Spinal cord (tissue), 10 donors: ENCODE measurements around the gene ST3GAL2. TPM values are rescaled to one million over a fixed set of nuclear protein-coding genes. Genes with fewer than 3 reads are reported as not detected.

Experiments used
- DNase-seq, 6 donors: peaks; one replicate each; pipeline versions ENCODE4 v3.0.0 to v3.0.0-alpha.2; 2013 to 2015; ENCODE audit warnings: low spot score in 6 of 6, low read depth in 4 of 6
- H3K27ac ChIP-seq: one replicate; pipeline ENCODE4 v1.5.1; 2013; ENCODE audit warnings: low read depth, low read length, control low read depth
- H3K27me3 ChIP-seq: one replicate; pipeline ENCODE4 v1.6.1; 2013; ENCODE audit warnings: low read length; ENCODE audit not compliant: control insufficient read depth, insufficient read depth
- H3K36me3 ChIP-seq: one replicate; pipeline ENCODE4 v1.6.1; 2013; ENCODE audit warnings: low read length; ENCODE audit not compliant: control insufficient read depth, insufficient read depth
- H3K4me1 ChIP-seq: one replicate; pipeline ENCODE4 v1.6.1; 2013; ENCODE audit warnings: low read length; ENCODE audit not compliant: control insufficient read depth, insufficient read depth
- H3K4me3 ChIP-seq: one replicate; pipeline ENCODE4 v1.5.1; 2013; ENCODE audit warnings: low read depth, low read length, control low read depth
- H3K9me3 ChIP-seq: one replicate; pipeline ENCODE4 v1.6.1; 2013; ENCODE audit warnings: low read length; ENCODE audit not compliant: control insufficient read depth, insufficient read depth
- WGBS: methylation state at CpG from one replicate; pipeline ENCODE4 v1.1.5; 2013; ENCODE audit warnings: missing lambda C conversion rate; ENCODE audit not compliant: insufficient coverage; 5-methylcytosine and 5-hydroxymethylcytosine counted together
- polyA plus RNA-seq, 2 donors: library from polyadenylated mRNA; unstranded; fragments of 120-200 nt; gene quantifications; one replicate each; pipeline ENCODE4 v1.2.1, GENCODE V29; 2013; ENCODE audit not compliant: insufficient read length in 2 of 2
- total RNA-seq, 2 donors: library from RNA; depleted of rRNA in 1 of 2; stranded (reverse); fragments of 120-200 nt in 1 of 2; fragments of >200 nt in 1 of 2; gene quantifications; one replicate each; pipeline versions ENCODE4 v1.2.3 to v1.2.4, GENCODE V29; 2013 to 2014
- donor health status: healthy.

ST3GAL2 gene
- total and polyA plus RNA-seq, 4 donors: 25.3 to 33.7 (median 29.9) TPM

- WGBS: 79% methylated on average over 5 of the region's 5 CpGs
- Histone ChIP-seq H3K36me3 (peaks cover 23% of the 10 kb centered on the region), H3K27me3 (no peaks in the 10 kb centered on the region), H3K4me3 (no peak overlapping the region), H3K4me1 (peaks cover 51% of the 10 kb centered on the region), H3K9me3 (no peaks in the 10 kb centered on the region), H3K27ac (peak overlapping the region; percentile 3)
- DNase-seq: no peak
Measured at GRCh38 chr16:70429888-70430666, 8.8 kb downstream of the ST3GAL2 start.

DNA sequence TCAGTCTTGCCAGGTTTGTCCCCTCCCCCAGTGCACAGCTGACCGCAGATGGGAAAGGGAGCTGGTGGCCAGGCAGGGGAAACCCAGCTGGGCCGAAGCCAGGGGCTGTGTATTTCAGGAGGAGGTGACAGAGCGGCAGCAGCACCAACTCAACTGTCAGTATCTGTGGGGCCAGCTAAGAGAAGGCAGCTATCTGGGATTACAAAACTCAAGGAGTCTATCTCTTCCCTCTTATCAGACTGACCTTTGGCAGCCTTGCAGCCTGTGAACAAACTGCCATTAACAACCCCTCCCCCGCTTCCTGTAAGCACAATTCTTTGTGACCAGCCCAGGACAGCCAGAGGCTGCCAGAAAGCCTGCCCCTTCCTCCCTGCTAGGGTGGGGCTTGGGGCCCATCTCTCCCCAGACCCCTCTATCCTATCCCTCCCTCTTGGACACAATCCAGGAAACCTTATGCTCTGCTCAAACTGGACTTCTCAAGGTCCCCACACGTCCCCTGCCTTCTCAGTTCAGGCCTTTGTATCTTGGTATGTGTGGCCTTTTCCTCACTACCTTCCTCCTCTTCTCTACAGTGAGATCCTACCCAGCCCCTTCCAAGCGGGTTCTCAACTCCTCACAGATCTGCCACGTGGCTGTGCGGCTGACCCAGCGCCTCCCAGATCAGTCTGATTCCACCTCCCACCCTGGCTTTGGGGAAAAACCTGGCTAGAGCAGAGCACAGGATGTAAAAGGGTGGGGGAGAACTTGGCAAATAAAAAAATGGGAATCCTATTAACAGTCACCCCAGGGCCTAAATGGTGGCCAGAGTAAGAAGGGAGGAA lies 10.5 kb downstream of the ST3GAL2 start:
- Histone ChIP-seq H3K4me1 (peaks cover 43% of the 10 kb centered on the region), H3K27me3 (no peaks in the 10 kb centered on the region), H3K9me3 (no peaks in the 10 kb centered on the region), H3K4me3 (no peak overlapping the region), H3K36me3 (peaks cover 10% of the 10 kb centered on the region), H3K27ac (peak overlapping the region; percentile 80)
- 12% methylated on average over 7 of the region's 9 CpGs for WGBS
- peak in 5 of 6 donors; percentile 54 to 90 (median 81) for DNase-seq

GRCh38 chr16:70427786-70428177 lies 11.1 kb downstream of the ST3GAL2 start:
- no peak for DNase-seq
- Histone ChIP-seq H3K4me3 (no peak overlapping the region), H3K27me3 (no peaks in the 10 kb centered on the region), H3K9me3 (no peaks in the 10 kb centered on the region), H3K4me1 (peaks cover 37% of the 10 kb centered on the region), H3K27ac (peak overlapping the region; percentile 80), H3K36me3 (peaks cover 8% of the 10 kb centered on the region)
- WGBS: 49% methylated on average over 4 of the region's 4 CpGs

- no peak for DNase-seq
- no peak overlapping the region for H3K27ac ChIP-seq
- WGBS: 100% methylated on average over 3 of the region's 4 CpGs
- H3K4me1 ChIP-seq: peaks cover 30% of the 10 kb centered on the region
- no peak overlapping the region for H3K4me3 ChIP-seq
- H3K27me3 ChIP-seq: no peaks in the 10 kb centered on the region
- peaks cover 37% of the 10 kb centered on the region for H3K36me3 ChIP-seq
- H3K9me3 ChIP-seq: no peaks in the 10 kb centered on the region
Measured at GRCh38 chr16:70422543-70422942, 16.4 kb downstream of the ST3GAL2 start.

GRCh38 chr16:70421473-70422311 lies 17.2 kb downstream of the ST3GAL2 start:
- Histone ChIP-seq H3K36me3 (peaks cover 45% of the 10 kb centered on the region), H3K4me3 (no peak overlapping the region), H3K27ac (no peak overlapping the region), H3K27me3 (no peaks in the 10 kb centered on the region), H3K9me3 (no peaks in the 10 kb centered on the region), H3K4me1 (peaks cover 30% of the 10 kb centered on the region)
- WGBS: 91% methylated on average over 7 of the region's 11 CpGs
- DNase-seq: no peak

- no peak overlapping the region for H3K4me3 ChIP-seq
- DNase-seq: no peak
- H3K27me3 ChIP-seq: no peaks in the 10 kb centered on the region
- peaks cover 30% of the 10 kb centered on the region for H3K4me1 ChIP-seq
- H3K9me3 ChIP-seq: no peaks in the 10 kb centered on the region
- H3K36me3 ChIP-seq: peaks cover 46% of the 10 kb centered on the region
- 68% methylated on average over 9 of the region's 9 CpGs for WGBS
- no peak overlapping the region for H3K27ac ChIP-seq
Measured at GRCh38 chr16:70421014-70421413, 17.9 kb downstream of the ST3GAL2 start.

DNA sequence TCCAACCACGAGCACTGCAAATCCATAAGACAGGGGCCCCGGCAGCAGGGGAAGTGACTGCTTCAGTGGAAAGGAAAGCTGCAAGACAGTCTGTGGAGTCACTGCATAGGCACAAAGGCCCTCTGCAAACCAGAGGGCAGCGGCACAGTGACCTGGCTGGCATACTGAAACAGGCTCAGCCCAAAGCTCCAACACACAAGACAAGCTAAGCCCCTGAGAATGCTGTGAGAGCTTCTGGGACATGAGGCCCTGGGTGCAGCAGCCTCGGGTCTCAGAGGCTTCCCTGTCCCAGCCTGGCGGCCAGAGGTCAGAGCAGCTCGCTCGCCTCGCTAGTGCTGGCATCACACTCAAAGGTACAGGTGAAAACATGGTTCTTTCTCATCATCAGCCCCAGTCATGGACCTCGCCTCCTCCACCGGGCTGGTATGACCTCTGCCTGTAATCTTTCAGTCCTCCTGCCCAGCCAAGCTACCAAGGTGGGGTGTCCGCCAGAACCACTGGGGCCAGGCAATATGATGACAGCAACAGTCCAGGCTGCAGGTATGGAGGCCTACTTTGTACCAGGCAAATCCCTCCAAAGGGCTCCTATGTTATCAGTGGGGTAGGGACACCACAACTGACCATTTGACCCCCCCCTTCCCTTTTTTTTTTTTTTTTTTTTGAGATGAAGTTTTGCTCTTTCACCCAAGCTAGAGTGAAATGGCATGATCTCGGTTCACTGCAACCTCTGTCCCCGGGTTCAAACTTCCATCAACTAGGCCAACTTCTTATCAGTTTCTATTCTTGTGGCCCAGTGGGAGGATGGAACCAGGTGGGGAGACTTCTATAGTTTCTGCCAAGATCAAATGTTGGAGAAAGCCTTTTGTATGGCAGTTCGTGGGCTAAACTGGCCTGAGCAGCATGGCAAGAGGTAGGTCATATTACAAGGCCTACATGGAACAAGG lies 19.2 kb downstream of the ST3GAL2 start:
- 78% methylated on average over 11 of the region's 14 CpGs for WGBS
- Histone ChIP-seq H3K27ac (no peak overlapping the region), H3K36me3 (peaks cover 40% of the 10 kb centered on the region), H3K4me3 (no peak overlapping the region), H3K4me1 (peaks cover 30% of the 10 kb centered on the region), H3K9me3 (no peaks in the 10 kb centered on the region), H3K27me3 (no peaks in the 10 kb centered on the region)
- peak in 1 of 6 donors; percentile 2 for DNase-seq

DNA sequence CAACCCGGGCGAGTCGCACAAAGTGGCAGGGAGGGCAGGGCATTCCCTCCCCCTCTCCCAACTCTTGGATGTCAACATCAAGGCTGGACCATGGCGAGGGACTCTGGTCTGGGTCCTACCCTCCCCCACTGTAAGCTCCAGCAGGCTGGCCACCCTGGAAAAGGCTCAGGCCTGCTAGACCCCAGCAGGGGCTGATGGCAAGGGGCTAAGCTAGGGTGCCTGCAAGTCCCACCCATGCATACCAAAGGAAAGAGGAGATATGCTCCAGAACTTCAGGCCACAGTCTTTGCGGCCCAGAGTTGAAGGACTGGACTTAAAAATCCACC lies 19.9 kb downstream of the ST3GAL2 start:
- Histone ChIP-seq H3K4me1 (peaks cover 30% of the 10 kb centered on the region), H3K27me3 (no peaks in the 10 kb centered on the region), H3K4me3 (no peak overlapping the region), H3K9me3 (no peaks in the 10 kb centered on the region), H3K27ac (no peak overlapping the region), H3K36me3 (peaks cover 40% of the 10 kb centered on the region)
- WGBS: 84% methylated on average over 4 of the region's 5 CpGs
- no peak for DNase-seq
